ENCODE data around the gene PACS1. TPM values are rescaled to one million over a fixed set of nuclear protein-coding genes. Genes with fewer than 3 reads are reported as not detected.

Gene PACS1
- total RNA-seq, 1 donor from 2014 or later, result 5.8 TPM

DNA sequence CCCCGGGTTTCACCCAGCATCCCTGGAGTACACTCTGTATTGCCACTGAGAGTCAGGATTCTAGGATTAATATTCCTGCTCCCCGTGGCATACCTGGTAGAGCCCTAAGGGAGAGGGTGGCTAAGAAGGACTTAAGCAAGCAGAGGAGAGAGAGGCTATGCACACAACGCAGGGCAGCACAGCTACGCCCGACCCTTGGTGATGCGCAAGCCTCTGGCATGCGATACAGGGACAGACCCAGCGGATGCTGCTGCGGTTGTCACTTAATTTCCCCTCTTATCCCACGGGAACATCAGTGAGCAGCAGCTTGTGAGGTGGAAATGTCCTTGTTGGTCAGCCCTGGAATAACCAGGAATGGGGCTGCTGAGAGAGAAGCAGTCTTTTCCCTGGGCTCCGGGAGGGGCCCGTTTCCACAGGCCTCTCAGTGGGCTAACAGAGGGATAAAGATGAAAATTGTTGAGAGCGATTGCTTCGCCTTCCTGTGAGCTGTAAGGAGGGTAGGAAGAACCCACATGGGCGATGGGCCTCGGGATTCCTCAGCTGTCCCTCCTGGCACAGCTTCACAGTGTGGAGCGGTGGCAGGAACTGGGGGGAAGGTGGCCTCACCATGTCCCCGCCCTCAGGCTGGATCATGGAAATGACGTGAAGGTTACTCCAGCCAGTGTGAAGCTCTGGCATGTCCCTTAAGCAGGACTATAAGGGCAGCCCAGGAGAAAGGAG, 149.9 kb downstream of the PACS1 start:
- ATAC-seq (no peak), DNase-seq (ENCODE audit: low spot score) (no peak)

DNA sequence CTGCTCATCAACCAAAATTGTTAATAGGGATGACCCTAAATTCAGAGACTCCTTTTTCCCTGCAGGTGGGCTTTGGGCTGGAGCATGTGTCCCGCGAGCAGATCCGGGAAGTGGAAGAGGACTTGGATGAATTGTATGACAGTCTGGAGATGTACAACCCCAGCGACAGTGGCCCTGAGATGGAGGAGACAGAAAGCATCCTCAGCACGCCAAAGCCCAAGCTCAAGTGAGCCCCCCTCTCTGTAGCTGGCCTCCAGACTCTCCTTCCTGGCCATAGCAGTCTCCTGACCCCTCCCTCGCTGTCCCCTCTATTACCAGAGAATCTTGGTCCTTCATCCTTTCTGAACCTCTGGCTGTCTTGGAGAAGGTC, 150.5 kb downstream of the PACS1 start:
- ATAC-seq, result no peak

DNA sequence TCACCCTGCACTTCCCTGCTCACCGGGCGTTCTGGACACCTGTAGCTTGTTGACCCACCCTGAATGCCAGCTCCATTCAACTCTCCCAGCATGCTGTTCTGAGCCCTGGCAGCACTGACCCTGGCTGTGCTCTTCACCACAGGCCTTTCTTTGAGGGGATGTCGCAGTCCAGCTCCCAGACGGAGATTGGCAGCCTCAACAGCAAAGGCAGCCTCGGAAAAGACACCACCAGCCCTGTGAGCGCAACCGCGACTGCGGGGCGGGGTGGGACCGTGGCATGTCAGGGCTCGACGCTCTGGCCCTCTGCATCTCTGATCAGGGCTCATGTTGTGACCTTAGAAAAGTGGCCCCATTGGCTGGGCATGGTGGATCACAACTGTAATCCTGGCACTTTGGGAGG, 150.9 kb downstream of the PACS1 start:
- no peak for DNase-seq (ENCODE audit: low spot score)

More for the DNA sequence above, 150.5 kb downstream of the PACS1 start:
- no peak for DNase-seq (ENCODE audit: low spot score)

DNA sequence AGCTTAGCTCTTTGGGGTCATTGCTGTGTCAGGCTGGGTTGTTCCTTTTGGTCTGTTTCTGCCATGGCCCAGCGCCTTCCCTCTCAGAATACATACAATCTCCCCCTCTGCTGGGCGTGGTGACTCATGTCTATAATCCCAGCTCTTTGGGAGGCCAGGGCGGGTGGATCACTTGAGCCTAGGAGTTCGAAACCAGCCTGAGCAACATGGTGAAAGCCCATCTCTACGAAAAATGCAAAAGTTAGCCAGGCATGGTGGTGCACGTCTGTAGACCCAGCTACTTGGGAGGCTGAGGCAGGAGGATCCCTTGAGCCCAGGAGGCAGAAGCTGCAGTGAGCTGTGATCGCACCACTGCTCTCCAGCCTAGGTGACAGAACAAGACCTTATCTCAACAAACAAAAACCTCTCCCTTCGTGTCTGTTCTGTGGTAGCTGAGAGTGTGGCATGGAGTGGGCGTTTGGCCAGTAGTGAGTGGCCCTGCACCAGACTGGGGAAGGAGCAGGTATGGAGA, 151.7 kb downstream of the PACS1 start:
- DNase-seq (ENCODE audit: low spot score), result no peak
- ATAC-seq, result no peak

More for the DNA sequence above, 150.9 kb downstream of the PACS1 start:
- ATAC-seq, result no peak

DNA sequence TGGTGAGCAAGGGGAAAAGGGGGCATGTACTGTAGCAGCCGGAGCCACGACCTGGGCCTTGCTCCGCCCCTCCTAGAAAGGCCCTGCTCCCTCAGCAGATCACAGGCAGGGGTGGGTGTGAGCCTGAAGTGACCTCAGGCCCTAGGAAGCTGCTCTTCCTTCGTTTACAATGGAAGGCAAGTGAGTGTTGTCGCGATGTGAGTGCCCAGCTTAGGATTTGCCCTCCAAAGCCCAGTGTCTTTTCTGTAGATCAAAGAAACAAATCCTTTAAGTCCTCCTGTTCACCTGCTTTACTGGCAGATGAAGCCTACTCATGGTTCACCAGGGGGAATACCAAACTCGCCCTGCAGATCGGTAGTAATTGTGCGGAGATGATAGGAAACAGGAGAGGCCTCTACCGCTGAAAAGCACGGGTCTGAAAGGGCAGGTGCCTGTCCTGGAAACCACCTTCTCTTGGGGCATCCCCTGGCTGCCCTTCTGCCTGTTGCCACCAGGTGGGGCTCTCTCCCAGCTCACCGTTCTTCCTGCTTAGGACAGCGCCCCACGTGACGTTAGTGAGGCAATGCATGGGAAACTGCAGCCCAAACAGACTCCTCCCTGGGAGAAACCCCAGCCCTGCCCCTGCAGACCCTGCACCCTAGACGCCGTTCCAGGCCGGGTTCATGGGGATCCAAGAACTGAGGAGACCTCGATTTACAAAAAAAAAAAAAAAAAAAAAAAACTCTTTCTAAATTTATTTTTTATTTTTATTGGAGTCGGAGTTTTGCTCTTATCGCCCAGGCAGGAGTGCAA, 152.5 kb downstream of the PACS1 start:
- ATAC-seq, result peak; percentile 100

DNA sequence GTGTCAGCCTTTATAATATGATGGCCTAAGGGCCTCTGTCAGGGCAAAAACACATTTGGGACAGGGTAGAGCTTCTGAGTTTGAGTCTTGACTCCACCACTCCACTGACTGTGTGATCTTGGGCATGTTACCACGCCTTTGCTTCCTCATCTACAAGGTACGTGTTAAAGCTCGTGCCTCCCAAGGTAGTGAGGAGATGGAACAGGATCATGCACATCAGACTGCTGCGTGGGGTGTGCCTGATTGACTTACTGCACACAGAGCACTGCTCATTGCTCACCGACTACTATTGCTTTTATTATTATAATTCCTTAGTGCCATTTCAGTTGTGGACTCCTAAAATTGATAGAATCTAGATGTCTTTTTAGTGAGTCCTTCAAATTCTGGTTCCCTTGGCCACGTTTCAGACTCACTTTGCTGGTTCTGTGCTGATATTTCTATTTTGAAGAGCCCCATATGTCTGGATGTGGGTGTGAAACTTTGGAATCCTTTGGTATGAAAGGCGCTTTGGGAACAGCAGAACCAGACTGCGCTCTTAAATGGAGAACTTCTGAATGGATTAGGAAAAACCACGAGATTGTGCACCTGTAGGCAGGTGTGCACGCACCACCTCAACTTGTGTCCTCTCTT, 154.3 kb downstream of the PACS1 start:
- DNase-seq (ENCODE audit: low spot score) (no peak), ATAC-seq (no peak)

More for the DNA sequence above, 152.5 kb downstream of the PACS1 start:
- peak; percentile 92 for DNase-seq (ENCODE audit: low spot score)

DNA sequence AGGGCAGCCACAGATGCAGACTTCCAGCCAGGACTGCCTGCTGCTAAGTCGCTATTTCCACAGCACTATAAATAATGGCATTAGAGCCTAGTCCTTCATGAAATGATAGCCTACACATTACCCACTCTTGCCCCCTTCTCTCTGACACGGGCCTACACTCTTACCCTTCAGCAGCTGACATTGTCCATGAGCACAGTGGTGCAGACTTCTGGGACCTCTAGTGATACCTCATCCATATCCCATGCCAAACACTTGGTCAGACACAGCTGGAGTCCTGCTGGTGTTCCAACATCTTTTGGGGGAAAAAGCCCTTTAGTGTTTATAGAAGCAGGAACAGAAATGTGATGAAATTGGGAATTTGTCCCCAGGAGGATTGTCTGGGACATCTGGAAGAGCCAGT, 155.0 kb downstream of the PACS1 start:
- DNase-seq (ENCODE audit: low spot score), result no peak

DNA sequence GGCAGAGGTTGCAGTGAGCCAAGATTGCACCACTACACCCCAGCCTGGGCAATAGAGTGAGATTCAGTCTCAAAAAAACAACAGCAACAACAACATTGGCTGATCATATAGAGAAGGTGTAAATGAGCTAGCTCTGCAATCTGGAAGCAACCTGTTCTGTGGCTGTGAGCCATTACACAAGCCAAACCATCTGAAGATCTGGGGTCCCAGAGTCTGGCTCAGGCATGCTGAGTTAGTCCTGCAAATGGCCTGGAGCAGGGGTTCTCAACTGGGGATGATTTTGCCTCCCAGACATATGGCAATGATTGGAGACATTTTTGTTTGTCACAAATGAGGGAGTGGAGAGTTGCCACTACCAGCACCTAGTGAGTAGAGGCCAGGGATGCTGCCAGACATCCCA, 156.0 kb downstream of the PACS1 start:
- ATAC-seq (no peak), DNase-seq (ENCODE audit: low spot score) (no peak)

More for the DNA sequence above, 155.0 kb downstream of the PACS1 start:
- ATAC-seq, result no peak

DNA sequence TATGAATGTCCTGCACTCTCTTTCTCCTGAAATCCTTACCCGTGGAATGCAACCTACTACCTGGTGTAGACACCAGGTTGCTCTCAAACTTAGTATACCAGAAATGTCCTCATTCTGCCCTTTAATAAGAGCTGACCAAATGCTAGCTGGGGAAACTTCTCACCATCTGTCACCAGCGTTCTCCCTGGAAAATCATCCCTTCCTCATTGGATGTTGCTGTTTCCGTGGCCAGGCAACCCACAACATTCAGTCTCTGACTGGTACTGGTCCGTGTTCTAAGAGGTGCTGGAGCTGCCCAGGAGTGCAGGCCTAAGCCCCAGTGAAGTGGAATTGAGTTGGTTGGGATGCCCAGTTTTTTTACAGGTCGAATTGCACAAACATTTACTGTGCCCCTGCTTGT, 157.6 kb downstream of the PACS1 start:
- ATAC-seq, result no peak
- DNase-seq (ENCODE audit: low spot score), result no peak

DNA sequence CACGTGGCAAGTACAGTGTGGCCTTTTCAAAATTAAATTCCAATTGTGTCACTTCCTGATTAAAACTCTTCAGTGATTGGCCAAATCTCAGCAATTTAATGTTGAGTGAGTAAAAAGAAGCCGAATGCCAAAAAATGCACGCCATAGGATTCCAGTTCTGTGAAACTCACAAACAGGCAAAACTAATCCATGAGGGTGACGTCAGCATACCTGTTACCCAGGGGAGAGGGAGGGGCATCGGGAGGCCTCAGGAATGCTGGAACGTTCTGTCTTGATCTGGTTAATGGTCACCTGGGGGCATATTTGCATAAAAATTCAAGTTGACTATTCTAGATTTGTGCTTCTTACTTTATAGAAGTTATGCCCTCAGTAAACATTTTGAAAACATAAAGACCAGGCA, 158.4 kb downstream of the PACS1 start:
- no peak for DNase-seq (ENCODE audit: low spot score)
- ATAC-seq, result no peak

DNA sequence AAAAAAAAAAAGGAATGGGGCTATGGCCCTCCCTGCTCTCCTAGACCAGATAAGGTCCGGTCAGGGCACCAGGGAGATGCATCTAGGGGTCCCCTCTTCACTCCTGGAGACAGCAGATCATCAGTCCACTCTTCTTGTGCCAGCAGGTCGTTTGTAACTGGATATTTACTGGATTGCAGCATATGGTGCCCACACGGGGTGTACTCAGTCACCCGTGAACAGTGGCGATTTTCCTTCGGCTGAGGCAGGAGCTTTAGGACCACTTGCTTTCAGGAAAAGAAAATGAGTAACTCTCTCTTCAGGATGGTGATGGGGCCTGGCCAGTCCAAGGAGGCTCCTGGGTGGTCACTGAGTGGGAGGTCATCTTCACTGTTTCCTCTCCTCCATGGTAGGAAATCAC, 160.1 kb downstream of the PACS1 start:
- DNase-seq (ENCODE audit: low spot score) (no peak), ATAC-seq (no peak)

DNA sequence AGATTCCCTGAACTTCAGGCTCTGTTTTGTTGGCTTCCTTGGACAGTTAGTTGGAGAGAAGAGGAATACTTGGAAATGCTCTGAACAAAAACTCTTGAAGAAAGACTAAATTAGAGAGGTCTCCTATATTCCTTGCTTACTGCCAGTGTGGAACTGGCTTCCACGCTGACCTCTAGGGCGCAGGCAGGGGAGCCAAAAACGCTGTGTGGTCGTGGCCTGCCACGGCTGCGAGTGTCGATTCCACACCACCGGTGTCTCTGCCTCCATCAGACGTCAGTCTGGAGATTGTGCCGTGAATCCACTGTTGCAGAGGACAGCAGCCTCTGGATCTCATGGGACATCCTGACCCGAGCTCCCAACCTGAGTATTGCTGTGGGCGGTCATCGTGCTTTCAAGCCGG, 160.9 kb downstream of the PACS1 start:
- DNase-seq (ENCODE audit: low spot score) (no peak), ATAC-seq (no peak)

DNA sequence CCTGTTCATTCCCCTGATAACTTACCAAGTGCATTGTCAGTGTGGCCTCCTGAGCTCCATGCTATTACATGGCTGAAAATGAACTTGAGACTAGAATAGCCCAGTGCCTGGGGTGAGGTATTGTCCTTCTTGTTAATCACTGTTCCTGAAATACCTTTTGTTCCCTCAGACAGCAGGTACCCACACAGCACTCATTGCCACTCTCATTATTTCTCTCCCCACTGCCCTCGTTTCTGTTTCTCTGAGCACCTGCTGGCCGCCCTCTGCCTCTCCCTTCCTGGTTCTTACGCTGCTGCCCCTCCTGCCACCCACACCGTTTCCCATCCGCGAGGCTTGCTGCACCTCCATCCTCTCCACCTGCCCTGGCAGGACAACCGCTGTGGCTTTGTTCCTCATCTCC, 161.5 kb downstream of the PACS1 start:
- DNase-seq (ENCODE audit: low spot score), result no peak
- no peak for ATAC-seq

DNA sequence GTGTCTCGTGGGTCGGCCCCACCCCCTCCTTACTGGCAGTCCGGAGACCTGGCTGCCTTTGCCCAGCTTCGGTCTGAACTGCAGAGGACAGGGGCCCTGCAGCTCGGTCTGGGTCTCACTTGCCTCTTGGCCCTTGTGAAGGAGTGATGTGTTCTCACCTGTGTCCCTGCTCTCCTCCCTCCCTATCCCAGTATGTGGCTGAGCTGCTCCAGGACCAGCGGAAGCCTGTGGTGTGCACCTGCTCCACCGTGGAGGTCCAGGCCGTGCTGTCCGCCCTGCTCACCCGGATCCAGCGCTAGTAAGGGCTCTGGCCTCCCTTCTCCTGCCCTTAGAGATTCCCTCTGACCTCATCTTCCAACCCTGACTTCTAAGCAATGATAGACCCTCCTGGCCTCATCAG, 162.7 kb downstream of the PACS1 start:
- DNase-seq (ENCODE audit: low spot score) (no peak), ATAC-seq (no peak)

DNA sequence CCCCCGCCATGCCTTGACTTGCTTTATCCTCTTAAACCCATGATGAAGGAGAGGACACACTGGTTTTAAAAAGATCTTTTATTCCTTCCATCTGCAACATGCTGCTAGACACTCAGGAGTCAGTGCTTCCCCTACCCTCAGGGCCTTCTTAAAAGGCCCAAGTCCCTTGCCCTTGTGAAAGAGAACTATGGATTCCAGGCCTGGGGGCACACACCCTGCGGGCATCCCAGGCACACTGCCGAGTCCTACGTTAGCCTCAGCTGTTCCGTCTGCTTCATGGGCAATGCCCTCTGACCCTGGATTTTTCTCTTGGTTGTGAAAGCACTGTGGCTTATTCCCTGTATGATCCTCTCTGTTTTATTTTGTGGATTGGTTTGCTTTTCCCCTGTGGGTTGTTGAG, 163.2 kb downstream of the PACS1 start:
- ATAC-seq (no peak), DNase-seq (ENCODE audit: low spot score) (no peak)

DNA sequence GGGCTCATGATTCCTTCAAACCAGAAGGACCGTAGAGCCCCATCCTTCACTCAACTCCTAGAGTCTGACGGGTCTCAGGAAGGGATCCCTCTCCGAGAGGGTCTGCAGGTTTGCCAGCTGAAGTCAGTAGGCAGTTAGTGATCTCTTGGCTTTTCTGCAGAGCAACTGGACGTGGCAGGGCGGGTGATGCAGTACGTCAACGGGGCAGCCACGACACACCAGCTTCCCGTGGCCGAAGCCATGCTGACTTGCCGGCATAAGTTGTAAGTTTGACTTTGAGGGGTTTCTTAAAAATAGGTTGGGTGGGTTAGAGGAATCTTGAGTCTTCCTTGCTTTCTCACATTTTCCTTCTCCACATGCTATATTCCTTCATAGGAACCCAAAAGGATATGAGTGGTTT, 165.1 kb downstream of the PACS1 start:
- ATAC-seq (no peak), DNase-seq (ENCODE audit: low spot score) (no peak)

DNA sequence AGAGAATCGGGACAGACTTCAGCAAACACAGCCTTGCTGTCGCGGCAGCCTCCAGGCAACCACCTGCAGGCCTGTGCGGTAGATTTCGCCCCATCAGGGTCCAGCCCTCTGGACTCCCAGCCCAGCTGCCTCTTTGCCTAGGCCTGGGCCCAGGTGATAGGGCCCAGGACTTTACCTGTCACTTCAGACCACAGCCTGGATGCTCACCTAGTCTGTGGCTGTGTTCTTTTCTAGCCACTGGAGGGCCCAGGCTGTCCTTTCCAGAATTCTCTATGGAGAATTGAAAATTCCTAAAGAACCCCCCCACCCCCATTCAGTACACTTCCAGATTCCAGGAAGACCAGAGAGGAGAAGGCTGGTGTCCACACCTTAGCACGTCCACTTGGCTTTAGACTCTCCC, 167.8 kb downstream of the PACS1 start:
- DNase-seq (ENCODE audit: low spot score) (no peak), ATAC-seq (no peak)

DNA sequence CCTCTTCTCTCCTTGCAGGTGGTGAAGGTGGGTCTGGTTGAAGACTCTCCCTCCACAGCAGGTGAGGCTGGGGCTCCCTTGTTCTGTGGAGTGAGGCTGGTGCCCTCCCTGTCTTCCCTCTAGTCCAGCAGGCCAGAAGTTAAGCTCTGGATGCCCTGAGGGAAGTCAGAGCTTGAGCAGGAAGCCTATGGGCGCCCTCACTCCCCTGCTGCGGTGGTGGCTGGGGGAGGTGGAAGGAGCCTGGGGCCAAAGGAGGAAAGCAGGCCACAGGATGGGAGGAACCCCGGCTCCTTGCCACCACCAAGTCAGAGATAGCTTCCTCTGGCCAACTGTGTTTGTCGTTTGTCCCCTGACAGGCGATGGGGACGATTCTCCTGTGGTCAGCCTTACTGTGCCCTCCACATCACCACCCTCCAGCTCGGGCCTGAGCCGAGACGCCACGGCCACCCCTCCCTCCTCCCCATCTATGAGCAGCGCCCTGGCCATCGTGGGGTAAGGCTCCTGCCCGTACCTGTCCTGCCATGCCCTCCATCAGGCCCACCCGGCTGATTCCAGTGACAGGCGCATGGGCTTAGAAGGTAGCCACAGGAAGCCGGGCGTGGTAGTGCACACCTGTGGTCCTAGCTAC, 168.8 kb downstream of the PACS1 start:
- ATAC-seq, result no peak
- no peak for DNase-seq (ENCODE audit: low spot score)

DNA sequence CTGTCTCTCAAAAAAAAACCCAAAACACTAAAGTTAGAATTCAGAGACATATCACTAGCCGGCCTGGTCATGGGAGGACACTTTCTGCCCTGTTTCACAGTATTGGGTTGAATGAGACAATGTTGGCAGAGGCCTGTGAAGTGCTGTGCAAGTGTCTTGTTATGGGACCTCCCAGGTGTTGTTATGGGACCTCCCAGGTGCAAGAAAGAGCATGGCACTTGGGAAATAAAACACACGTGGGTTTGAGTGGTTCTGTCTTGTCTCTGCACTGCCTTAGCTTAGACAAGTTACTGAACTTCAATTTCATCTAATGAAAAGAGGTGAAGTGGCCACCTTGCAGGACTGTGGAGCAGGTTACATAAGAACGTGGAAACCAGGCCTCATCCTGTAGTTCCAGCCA, 169.4 kb downstream of the PACS1 start:
- no peak for DNase-seq (ENCODE audit: low spot score)
- ATAC-seq, result no peak

DNA sequence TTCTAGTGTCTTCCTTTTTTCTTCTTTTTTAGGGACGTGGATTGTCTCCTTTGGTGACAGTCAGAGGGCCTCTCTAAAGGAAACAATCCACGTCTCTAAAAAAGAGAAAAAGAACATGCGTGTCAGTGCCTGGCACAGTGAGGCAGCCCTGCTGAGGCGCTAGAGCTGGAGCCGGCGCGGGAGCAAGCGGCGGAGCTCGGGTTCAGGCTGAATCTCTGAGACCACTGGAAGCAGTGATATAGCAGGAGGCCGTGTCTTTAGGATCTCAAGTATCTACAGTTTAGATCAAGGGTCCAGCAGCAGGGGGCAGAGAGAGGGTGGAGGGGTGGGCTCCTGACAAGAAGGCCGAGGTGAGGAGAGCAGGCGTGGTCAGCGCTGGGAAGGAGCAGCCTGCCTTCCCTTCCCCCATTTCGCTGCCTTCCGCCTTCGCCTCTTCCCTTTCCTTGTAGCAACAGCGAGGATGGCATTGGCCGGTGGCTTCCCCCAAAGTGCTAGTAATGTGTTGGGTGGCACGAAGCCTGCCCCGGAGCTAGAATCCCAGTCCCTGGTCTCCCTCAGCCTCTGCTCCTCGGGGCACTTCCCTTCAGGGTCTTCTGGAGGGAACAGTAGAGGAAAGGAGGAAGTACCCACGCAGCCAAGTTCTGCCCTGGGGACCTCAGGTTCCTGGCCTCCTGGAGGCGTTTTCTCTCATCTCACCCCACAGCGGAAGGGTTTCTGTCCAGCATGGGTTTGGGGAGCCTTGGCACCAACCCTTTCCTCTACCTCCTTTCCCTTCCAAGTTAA, 170.1 kb downstream of the PACS1 start:
- DNase-seq (ENCODE audit: low spot score) (no peak), ATAC-seq (no peak)

DNA sequence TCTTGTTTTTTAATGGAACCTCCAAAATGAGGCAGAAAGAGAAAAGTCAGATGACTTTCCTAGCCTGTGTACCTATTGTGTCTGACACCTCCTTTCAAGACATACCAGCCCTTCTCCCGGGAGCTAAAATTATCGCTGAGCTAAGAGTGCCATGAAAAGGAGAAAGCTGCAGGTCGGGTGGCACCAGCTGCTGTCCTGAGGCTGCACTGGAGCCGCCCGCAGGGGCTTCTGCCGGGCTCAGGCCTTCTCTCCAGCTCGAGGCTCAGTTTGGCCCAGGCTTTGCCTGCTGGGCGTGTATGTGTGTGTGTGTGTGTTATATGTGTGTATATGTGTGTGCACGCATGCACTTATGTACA, 170.7 kb downstream of the PACS1 start:
- ATAC-seq (no peak), DNase-seq (ENCODE audit: low spot score) (no peak)

Data from left lobe of liver (tissue), 2 donors.